ENCODE results near the gene AEBP1. TPM values are rescaled to one million over a fixed set of nuclear protein-coding genes. Genes with fewer than 3 reads are reported as not detected.

The AEBP1 gene
- total RNA-seq, 1 experiment from 2014 or later: 50.8 TPM

- Mint-ChIP-seq H3K27ac (no peak overlapping the region), H3K9me3 (no peaks in the 10 kb centered on the region), H3K4me1 (no peaks in the 10 kb centered on the region), H3K27me3 (ENCODE audit: low read depth) (peaks cover 17% of the 10 kb centered on the region), H3K4me3 (no peak overlapping the region), H3K36me3 (no peaks in the 10 kb centered on the region)
- ATAC-seq (no peak), DNase-seq (ENCODE audit: low spot score) (no peak)
- TF ChIP-seq FOXP1 (CRISPR knock-in tag; IDR thresholded peaks at IDR 0.05; ENCODE audit: borderline replicate concordance) (no peak), ATF2 (CRISPR knock-in tag; IDR thresholded peaks at IDR 0.05; ENCODE audit: borderline replicate concordance, low read depth) (no peak), MYBL2 (CRISPR knock-in tag; IDR thresholded peaks at IDR 0.05) (no peak), USF1 (CRISPR knock-in tag; IDR thresholded peaks at IDR 0.05) (no peak), ZNF263 (CRISPR knock-in tag; IDR thresholded peaks at IDR 0.05; ENCODE audit: low read depth) (no peak), STAT6 (CRISPR knock-in tag; conservative IDR thresholded peaks at IDR 0.05; ENCODE audit: low read depth) (no peak), ESRRA (CRISPR knock-in tag; IDR thresholded peaks at IDR 0.05; ENCODE audit: borderline replicate concordance) (no peak), NR2C2 (CRISPR knock-in tag; IDR thresholded peaks at IDR 0.05) (no peak)
- ChIA-PET CTCF (interaction anchor here (0.9 kb wide), 1 partner anchor 75 kb away, joined by 3 read pairs; no protein-coding TSS in a partner anchor), POLR2A (no interaction called here)
Observed at GRCh38 chr7:44139311-44140010, 35.3 kb downstream of the AEBP1 start.

GRCh38 chr7:44140341-44140740 is 36.2 kb downstream of the AEBP1 start:
- no peak for DNase-seq (ENCODE audit: low spot score)
- ChIA-PET CTCF (interaction anchor here (0.7 to 0.9 kb wide), 2 partner anchors 9 to 74 kb away, joined by 3 to 5 read pairs; no protein-coding TSS in a partner anchor), POLR2A (no interaction called here)

More at GRCh38 chr7:44140341-44140740, 36.2 kb downstream of the AEBP1 start:
- Mint-ChIP-seq H3K27me3 (ENCODE audit: low read depth) (peaks cover 23% of the 10 kb centered on the region), H3K9me3 (no peaks in the 10 kb centered on the region), H3K36me3 (no peaks in the 10 kb centered on the region), H3K4me3 (no peak overlapping the region), H3K27ac (no peak overlapping the region), H3K4me1 (peaks cover 4% of the 10 kb centered on the region)
- TF ChIP-seq PRDM15 (CRISPR knock-in tag; IDR thresholded peaks at IDR 0.05) (no peak), E2F1 (CRISPR knock-in tag; IDR thresholded peaks at IDR 0.05) (no peak), RORB (CRISPR knock-in tag; IDR thresholded peaks at IDR 0.05) (no peak), ZNF263 (CRISPR knock-in tag; IDR thresholded peaks at IDR 0.05; ENCODE audit: low read depth) (no peak), ZNF671 (CRISPR knock-in tag; IDR thresholded peaks at IDR 0.05) (no peak), NFATC4 (CRISPR knock-in tag; IDR thresholded peaks at IDR 0.05) (no peak), ZNF532 (CRISPR knock-in tag; IDR thresholded peaks at IDR 0.05; ENCODE audit: borderline replicate concordance) (no peak), ERG (CRISPR knock-in tag; IDR thresholded peaks at IDR 0.05) (no peak), NR1H2 (CRISPR knock-in tag; IDR thresholded peaks at IDR 0.05) (no peak)
- ATAC-seq: no peak

Measured in WTC11 (cell line).